Mononuclear cell (primary cell): ENCODE results near the gene TMEM40. TPM values are rescaled to one million over a fixed set of nuclear protein-coding genes. Genes with fewer than 3 reads are reported as not detected.

Experiments used
- H3K27me3 ChIP-seq: 2 replicates; pipeline ENCODE4 v1.6.0; 2011; ENCODE audit warnings: low read length, control low read depth; ENCODE audit not compliant: insufficient read depth
- H3K4me1 ChIP-seq: 2 replicates; pipeline ENCODE4 v1.5.1; 2011; ENCODE audit warnings: mild to moderate bottlenecking, low read length, control low read depth; ENCODE audit not compliant: insufficient read depth
- H3K4me3 ChIP-seq: 2 replicates; pipeline ENCODE4 v1.5.1; 2011; ENCODE audit warnings: mild to moderate bottlenecking, low read length, moderate library complexity
- H3K9me3 ChIP-seq: 2 replicates; pipeline ENCODE4 v1.5.1; 2011; ENCODE audit warnings: low read depth, mild to moderate bottlenecking, control low read depth, low read length
- total RNA-seq: library from RNA; depleted of rRNA; stranded (reverse); fragments of >200 nt; gene quantifications from one replicate; pipeline ENCODE4 v1.2.3, GENCODE V29; 2012

The TMEM40 gene
- total RNA-seq, 1 donor: 3.8 TPM

- H3K27me3 ChIP-seq: no peaks in the 10 kb centered on the region
- H3K4me1 ChIP-seq: no peaks in the 10 kb centered on the region
- H3K9me3 ChIP-seq: no peaks in the 10 kb centered on the region
- no peak overlapping the region for H3K4me3 ChIP-seq
Measured at GRCh38 chr3:12766541-12766940, 7.5 kb upstream of the TMEM40 start.

- no peak overlapping the region for H3K4me3 ChIP-seq
- H3K9me3 ChIP-seq: no peaks in the 10 kb centered on the region
- no peaks in the 10 kb centered on the region for H3K4me1 ChIP-seq
- no peaks in the 10 kb centered on the region for H3K27me3 ChIP-seq
Measured at GRCh38 chr3:12764171-12764776, 5.2 kb upstream of the TMEM40 start.

GRCh38 chr3:12759693-12760565, 870 bp upstream of the TMEM40 start:
- H3K4me1 ChIP-seq: no peaks in the 10 kb centered on the region

GRCh38 chr3:12758025-12758781, 856 bp downstream of the TMEM40 start:
- H3K9me3 ChIP-seq: no peaks in the 10 kb centered on the region
- H3K4me1 ChIP-seq: no peaks in the 10 kb centered on the region
- H3K4me3 ChIP-seq: no peak overlapping the region
- H3K27me3 ChIP-seq: no peaks in the 10 kb centered on the region

More at GRCh38 chr3:12759693-12760565, 870 bp upstream of the TMEM40 start:
- Histone ChIP-seq H3K27me3 (no peaks in the 10 kb centered on the region), H3K4me3 (no peak overlapping the region), H3K9me3 (no peaks in the 10 kb centered on the region)

GRCh38 chr3:12756635-12757034, 2.4 kb downstream of the TMEM40 start:
- Histone ChIP-seq H3K9me3 (no peaks in the 10 kb centered on the region), H3K4me1 (no peaks in the 10 kb centered on the region), H3K27me3 (no peaks in the 10 kb centered on the region), H3K4me3 (no peak overlapping the region)

- Histone ChIP-seq H3K4me3 (no peak overlapping the region), H3K27me3 (no peaks in the 10 kb centered on the region), H3K4me1 (no peaks in the 10 kb centered on the region), H3K9me3 (no peaks in the 10 kb centered on the region)
Measured at GRCh38 chr3:12756175-12756574, 2.9 kb downstream of the TMEM40 start.

- no peak overlapping the region for H3K4me3 ChIP-seq
- H3K4me1 ChIP-seq: no peaks in the 10 kb centered on the region
- H3K9me3 ChIP-seq: no peaks in the 10 kb centered on the region
- no peaks in the 10 kb centered on the region for H3K27me3 ChIP-seq
Measured at GRCh38 chr3:12755754-12756153, 3.3 kb downstream of the TMEM40 start.

GRCh38 chr3:12754313-12754712, 4.7 kb downstream of the TMEM40 start:
- no peaks in the 10 kb centered on the region for H3K9me3 ChIP-seq
- H3K4me1 ChIP-seq: peaks cover 3% of the 10 kb centered on the region
- H3K27me3 ChIP-seq: no peaks in the 10 kb centered on the region
- no peak overlapping the region for H3K4me3 ChIP-seq

GRCh38 chr3:12753275-12754028, 5.6 kb downstream of the TMEM40 start:
- H3K4me1 ChIP-seq: peaks cover 5% of the 10 kb centered on the region
- H3K27me3 ChIP-seq: no peaks in the 10 kb centered on the region
- no peaks in the 10 kb centered on the region for H3K9me3 ChIP-seq
- no peak overlapping the region for H3K4me3 ChIP-seq

GRCh38 chr3:12752809-12753208, 6.2 kb downstream of the TMEM40 start:
- Histone ChIP-seq H3K4me1 (peaks cover 5% of the 10 kb centered on the region), H3K4me3 (no peak overlapping the region), H3K9me3 (no peaks in the 10 kb centered on the region)

GRCh38 chr3:12752102-12752501, 7.0 kb downstream of the TMEM40 start:
- Histone ChIP-seq H3K4me3 (no peak overlapping the region), H3K4me1 (peaks cover 5% of the 10 kb centered on the region), H3K9me3 (no peaks in the 10 kb centered on the region), H3K27me3 (no peaks in the 10 kb centered on the region)

More at GRCh38 chr3:12752809-12753208, 6.2 kb downstream of the TMEM40 start:
- no peaks in the 10 kb centered on the region for H3K27me3 ChIP-seq

GRCh38 chr3:12751571-12751970, 7.5 kb downstream of the TMEM40 start:
- no peaks in the 10 kb centered on the region for H3K9me3 ChIP-seq
- H3K4me3 ChIP-seq: no peak overlapping the region
- peaks cover 5% of the 10 kb centered on the region for H3K4me1 ChIP-seq
- no peaks in the 10 kb centered on the region for H3K27me3 ChIP-seq

GRCh38 chr3:12750658-12751071, 8.4 kb downstream of the TMEM40 start:
- no peaks in the 10 kb centered on the region for H3K27me3 ChIP-seq
- H3K4me1 ChIP-seq: peaks cover 5% of the 10 kb centered on the region
- H3K4me3 ChIP-seq: no peak overlapping the region
- H3K9me3 ChIP-seq: no peaks in the 10 kb centered on the region

- Histone ChIP-seq H3K4me3 (no peak overlapping the region), H3K9me3 (no peaks in the 10 kb centered on the region), H3K4me1 (peaks cover 5% of the 10 kb centered on the region), H3K27me3 (no peaks in the 10 kb centered on the region)
Measured at GRCh38 chr3:12750223-12750622, 8.8 kb downstream of the TMEM40 start.
